GM21367 (cell line): Measurements from ENCODE around the gene ZNF526.
A peak's percentile ranks its signal among the peaks of the same experiment; 100 is the strongest.

Experiments used
- ATAC-seq: cut with Tn5 transposase; IDR thresholded peaks from one replicate; pipeline ENCODE4 v1.9.1; 2021; ENCODE audit not compliant: unreplicated experiment

ZNF526 gene

DNA sequence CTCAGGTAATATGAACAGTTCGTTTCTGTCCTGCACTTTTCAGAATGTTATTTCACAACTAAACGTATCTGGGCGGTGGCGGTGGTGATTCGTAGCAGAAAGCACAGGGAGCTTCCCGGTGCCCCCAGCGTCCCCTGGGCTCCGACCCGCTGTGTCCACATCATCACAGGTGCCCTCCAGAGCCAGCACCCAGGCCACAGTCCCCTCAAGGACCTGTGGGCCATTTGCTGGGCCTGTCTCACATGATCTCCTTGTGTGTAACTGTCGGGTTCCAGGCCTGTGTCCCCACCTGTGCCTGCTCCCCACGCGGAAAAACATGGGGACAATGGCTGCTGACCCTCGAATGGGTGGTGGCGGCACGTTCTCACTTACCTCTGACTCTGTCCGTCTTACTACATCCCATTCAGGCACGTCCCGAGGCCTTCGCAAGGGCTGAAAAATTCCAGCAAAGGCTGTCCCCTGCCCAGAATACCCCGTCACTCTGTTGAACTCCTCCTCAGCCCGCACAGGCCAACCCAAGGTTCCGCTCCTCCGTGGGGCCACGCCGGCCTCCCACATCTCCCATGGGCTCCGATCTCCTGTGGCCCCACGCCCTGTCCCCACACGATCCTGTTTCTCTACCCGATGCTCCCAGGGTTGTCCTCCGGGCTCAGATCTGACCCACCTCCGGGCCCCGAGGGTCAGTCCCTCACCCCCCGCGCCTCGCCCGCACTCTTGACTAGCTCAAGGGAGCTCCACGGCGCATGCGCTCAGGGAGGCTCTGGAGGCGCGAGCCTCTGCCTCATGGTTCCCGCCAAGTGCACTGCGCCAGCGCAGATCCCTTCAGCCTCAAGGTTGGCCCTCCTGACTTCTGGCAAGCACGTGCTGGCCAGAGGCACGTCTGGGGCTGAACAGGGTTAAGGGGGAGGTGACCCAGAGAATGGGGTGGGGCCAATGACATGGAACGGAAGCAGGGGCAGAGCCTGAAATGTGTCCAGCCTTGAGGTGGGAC, 23.8 kb upstream of the ZNF526 start:
- no peak for ATAC-seq

DNA sequence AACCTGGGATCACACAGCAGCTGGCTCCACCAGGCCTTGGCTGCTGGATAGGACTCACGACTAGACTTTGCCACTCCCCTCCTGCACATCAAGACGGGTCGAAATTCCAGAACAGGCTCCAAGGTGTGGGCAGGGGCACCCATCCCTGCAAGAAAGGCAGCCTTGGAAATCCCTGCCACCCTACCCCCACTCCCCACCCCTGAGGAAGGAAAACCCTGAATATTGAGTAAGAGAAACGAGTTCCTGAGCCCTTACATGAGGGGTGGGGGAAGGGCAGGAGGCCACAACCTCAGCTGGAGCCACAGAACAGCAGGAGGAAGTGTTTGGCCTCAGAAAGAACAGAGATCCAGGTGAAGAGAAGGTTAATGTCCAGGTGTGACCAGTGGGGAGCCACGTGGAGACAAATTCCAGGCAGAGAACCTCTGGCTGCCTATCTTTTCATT, 22.7 kb upstream of the ZNF526 start:
- no peak for ATAC-seq

DNA sequence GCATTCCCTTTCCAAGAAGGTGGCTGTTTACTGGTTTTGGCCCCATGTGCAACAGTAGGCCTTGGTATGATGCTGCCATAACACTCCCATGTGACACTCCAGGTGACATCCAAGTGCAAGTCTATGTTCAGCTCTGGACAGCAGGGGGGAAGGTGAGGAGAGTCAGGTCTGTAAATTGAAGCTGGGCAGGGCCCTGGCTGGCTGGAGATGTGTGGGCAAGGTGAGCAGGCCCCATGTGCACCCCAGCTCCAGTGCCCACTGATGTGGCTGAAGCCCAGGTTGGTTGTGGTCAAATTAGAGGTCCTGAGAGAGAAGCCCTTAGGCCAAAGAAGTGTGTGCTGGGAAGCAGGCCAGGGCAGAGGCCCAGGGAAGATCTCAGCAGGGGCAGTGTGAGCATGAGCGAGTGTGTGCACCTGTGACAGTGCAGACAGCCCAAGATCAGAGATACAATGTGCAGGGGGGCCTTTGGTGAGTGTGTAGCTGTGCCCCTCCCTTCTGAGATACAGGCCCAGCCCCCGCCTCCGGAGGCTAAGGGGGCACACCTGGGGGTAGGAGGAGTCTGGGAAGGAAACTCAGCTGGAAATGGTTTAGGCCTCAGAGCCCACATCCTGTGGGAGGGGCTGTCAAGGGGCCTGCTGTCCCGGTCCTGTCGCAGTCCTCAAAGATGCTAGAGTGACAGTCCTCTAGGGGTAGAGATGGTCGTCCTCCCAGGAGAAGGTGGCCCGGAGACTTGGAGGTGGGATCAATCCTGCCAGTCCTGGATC, 21.3 kb upstream of the ZNF526 start:
- ATAC-seq = peak; percentile 33

DNA sequence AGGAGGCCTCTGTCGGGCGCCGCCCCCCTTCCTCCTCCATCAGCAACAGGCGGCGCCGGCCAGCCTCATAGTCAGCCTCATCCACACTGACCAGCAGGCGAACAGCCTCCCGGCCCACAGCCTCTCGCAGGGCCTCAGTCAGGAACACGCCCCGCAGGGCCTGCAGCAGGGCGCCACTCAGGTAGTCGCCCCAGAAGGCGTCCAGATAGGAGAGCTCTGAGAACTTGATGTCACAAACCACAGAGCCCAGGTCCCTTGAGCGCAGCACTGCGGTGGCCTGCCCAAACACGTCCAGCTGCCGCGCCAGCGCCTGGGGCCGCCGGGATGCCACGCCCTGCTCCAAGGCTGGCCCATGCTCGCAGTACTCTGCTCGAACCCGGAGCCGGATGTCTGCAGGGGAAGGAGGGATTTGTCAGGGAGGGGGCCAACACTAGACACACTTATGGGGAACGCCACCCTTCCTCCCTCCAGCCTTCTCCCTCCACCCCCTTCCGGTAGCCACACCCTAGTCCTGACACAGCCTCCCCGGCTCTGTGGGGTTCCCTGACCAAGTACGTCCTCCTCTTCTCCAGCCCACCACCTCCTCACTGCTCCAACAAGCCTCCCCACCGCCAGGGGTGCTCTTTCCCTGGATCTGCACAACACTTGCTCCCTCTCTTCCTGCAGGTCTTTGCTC, 20.5 kb upstream of the ZNF526 start:
- peak; percentile 35 for ATAC-seq

DNA sequence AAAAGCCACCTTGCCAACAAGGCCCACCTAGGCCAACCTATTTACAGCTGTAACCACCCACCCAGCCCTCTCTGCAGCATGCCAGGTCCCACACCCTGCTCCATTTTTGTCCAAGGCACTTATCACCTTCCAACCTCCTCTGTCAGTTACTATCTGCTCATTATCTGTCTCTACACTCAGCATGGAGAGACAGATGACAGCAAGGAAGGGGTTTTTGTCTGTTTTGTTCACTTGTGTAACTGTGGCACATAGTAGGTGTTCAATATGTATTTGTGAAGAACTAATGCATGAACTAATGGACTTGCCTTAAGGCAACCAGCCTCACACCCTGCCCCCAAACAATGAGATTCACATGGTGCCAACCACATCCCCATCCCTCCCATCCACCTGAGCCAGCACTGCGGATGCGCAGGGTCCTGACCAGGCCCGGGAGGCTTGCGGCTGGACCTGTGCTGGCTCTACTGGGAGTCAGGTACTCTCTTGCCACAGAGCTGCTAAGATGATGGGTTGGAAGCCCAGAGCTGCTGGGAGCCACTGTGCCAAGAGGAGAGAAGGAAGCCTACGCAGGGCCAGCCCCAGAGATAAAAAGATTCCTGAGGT, 19.9 kb upstream of the ZNF526 start:
- no peak for ATAC-seq

DNA sequence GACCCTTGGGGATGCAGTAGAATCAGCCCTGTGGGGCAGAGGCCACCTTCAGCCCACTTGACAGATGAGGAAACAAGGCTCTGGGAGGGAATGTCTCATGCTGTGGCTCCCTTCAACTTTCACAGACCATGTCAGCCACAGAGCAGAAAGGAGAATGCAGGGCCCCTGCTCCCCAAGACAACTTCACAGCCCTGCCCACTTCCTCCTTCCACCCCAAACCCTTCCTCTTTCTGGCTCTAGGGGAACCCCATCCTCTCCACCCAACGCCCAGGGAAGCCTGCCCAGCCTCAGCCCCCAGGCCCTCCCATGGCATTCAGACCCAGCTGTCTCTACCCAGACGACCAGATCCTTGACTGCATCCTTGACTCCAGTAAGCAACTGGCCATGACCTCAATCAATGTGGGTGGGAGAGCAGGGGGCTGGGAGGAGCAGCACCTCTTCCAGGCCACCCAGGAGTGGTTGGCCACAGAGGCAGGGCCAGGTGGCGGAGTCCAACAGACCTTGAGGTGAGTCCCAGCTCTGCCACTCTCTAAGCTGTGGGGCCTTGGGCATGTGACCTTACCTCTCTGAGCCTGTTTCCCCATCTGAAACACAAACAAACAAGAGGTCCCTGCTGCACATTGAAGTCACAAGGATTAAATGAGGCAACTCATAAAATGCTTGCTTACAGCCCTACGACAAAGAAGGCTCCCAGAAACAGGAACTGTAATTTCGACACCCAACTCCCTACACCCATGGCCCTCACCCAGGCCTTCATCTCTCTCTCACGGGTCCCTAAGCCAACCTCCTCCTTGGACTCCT, 18.4 kb upstream of the ZNF526 start:
- ATAC-seq = no peak

DNA sequence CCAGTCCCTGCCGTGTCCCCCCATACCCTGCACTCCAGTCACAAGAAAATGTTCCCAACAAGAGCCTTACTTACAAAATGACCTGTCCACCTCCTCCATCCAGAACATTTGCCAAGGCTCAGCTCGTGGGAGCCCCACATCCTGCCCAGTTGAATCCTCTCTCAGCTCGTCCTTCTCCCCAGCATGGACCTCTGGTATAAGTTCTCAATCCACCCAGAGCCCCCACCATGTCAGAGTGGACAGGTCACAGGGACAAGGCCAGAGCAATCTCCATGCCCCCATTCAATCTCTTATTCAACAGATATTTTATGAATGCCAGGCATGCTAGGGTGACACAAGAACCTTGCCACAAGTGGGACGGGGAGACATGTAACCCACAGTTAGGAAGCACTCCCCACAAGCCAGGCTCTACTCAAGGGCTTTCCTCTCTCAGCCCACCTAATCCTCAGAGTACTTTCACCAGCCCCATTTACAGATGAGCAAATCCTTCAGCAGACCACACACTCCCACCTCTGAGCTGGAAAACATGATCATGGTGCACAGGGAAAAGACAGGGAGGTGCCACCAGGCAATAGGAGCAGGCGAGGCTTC, 17.7 kb upstream of the ZNF526 start:
- no peak for ATAC-seq

DNA sequence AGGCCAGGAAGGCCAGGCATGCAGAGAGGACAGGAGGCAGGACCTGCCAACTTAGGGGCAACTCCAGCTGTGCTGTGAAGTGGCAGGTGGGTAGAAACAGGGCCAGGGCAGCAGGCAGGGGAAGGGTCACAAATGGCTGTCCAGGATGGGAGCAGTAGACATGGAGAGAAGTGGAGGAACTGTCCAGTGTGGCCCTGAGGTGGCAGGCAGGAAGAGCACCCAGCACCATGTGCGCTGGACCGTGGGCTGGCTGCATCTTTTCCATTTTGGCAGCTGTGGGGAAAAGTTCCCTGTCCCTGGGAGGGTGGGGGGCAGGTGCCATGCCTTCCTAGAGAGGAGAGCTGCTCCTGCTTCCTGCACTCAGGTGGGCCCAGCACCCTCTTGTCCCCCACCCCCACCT, 16.4 kb upstream of the ZNF526 start:
- ATAC-seq = no peak

DNA sequence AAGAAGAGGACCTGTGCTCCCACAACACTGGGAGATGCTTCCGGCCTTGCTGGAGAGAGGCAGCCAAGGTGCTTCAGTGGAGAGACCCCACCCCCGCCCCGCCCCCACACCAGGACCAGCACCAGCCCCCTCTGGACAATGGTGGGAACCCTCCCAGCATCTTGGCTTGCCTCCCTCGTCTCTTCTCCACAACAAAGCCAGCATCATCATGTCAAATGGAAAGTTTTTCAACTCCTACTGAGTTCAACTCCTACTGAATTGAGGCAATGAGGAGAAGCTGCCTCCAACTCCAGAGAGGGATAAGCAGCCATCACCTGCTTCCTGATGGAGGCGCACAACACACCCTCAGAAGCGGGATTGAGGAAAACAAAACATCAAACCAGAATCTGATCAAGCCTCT, 15.4 kb upstream of the ZNF526 start:
- ATAC-seq = no peak

DNA sequence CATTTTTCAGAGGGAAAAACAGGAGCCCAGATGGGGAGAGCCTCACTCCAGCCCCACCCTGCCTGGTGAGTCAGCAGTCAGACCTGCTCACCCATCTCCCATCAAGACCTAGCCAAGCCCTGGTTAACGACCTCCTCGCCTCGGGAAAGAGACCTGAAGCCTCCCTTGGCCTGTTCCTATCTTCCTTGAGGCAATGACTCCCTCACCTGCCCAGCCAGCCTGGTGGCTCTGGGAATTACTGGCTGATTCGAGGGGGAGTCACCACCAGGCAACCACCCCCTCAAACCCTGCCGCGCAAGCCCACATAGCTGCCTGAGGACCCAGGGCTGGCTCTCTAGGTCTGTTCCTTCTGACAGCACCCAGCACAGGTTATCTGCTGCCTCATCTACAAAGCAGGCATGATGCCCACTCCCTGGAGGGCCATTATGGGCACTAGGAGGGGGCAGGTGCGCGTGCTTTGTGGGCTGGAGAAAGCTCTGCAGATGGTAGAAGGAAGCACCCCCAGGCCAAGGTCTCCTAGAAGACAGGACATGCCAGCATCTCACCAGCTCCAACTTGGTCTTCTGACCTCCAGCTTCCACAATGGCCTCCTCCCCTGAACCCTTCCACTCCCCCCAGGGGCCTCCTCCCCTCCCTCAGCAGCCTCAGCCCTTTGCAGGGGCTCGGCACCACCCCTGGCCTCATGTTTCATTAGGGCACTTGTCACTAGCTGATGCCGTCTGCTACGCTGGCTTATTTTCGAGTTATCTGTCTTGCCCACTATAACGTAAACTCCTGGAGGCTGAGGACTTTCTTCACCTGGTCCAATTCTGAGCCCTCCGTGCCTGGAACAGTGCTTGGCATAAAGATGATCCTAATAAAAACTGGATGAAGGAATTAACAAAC, 13.0 kb upstream of the ZNF526 start:
- no peak for ATAC-seq

DNA sequence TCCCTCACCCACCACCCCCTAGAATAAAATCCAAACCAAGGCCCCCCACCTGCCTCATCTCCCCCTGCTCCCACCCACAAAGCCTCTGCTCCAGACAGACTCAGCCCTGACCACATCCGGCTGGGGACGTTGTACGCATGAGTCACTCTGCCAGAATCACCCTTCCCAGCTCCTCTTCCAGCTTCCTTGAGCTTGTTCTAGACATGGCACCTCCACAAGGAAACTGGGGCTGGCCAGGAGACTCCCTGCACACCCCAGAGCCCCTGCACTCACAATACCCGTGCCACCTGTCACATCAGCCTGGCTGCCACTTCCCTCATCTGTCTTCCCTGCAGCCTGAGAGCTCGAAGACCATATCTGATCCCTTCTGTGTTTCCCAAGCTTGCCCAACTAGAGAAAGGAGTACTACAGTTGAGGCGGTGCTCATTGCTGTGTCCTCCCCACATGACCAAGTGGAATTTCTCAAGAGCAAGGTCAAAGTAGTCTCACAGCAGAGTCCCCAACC, 12.3 kb upstream of the ZNF526 start:
- ATAC-seq = no peak

DNA sequence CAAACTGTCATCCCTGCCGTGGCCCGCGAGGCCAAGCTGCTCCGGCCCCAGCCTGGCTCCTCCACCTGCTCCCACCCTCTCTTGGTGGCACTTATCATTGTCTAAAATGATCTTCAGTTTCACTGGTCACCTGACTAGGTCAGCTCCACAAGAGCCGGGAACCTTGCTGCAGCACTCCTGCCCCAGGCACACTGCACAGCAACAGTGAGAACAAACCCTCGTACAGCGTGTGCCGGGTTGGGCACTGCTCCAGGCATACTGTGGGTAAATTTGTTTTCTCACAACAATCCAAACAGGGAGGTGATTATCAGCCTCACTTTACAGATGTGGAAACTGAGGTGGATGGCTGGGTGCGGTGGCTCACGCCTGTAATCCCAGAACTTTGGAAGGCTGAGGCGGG, 11.5 kb upstream of the ZNF526 start:
- ATAC-seq = no peak

DNA sequence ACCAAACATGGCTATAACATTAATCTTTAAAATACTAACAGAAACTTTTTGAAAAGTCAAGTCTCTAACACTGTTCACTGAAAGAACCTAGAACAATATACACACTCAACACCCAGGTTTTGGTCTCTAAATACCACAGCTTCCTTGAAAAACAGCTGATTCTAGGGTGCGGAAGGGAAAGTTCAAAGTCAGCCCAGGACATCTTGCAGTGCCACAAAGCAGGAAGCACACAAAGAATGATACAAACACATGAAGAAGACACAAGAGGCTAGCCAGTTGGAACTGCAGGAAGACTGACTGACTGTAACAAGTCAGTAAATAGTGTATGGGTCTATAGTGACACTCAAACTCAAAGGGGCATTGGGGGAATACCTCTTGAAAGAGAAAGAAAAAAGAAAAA, 7.2 kb upstream of the ZNF526 start:
- ATAC-seq = no peak

DNA sequence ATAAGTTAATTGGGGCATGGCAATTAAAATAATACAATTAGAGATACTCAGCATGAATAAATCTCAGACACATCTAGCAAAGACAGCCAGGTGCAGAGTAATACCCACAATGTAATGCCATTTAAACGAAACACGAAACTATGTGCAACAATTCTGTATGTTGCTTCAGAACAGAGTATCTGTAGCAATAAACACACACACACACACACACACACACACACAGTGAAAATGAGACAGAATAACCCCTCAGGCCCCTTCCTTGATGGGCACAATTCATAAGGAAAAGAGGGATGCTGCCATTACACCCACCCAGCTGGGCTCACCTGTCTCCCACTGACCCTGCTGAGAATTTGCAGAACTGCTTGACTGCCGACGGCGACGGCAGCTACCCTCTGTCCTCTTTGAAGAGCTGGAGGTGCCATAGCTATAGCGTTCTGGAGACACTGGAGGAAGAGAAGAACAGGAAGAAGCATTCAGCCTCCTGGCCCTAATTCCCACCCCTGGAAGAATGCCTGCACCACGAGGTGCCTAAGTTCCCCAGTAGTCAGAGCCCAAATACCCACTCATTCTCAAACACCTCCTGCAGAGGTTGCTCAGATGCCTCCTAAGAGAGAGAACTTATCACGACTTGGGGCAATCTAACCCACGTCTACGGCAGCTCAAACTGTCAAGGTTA, 5.2 kb upstream of the ZNF526 start:
- no peak for ATAC-seq

DNA sequence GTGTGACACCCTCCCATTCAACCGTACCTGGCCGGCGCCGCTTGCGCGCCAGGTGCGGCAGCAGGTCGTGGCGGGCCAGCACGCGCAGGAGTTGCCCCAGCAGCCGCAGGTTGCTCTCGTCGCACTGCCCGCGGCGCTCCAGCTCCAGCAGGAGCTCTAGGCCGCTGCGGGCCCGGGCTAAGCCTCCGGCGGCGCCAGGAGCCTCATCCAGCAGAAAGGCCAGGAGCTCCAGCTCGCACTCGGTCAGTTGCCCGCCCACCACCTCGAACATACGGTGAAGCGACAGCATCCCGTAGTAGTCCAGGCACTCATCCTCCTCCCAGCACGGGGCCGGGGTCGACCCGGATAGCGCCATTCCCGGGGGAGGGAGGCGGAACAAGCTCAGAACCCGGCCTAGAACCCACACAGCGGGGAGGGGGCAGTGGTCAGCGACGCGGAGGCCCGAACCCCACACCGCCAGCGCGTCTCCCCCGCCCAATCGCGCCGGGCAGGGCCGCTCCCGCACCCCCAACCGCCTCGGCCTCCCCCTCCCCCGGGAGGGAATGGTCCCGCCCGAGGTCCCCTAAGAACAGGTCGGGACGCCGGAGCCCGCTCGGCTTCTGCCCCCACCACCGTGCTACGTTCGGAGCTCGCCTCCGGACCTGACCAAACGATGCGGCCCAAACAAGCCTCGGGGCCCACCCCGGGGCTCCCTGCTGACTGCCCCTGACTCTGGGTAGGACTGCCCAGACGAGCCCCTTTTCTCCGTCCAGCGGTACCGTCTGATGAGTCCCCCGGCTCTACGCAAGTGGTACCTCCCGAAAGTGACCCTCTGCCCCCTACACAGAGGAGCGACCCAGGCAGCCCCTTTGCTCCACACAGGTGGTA, 3.2 kb upstream of the ZNF526 start:
- peak; percentile 6 for ATAC-seq

DNA sequence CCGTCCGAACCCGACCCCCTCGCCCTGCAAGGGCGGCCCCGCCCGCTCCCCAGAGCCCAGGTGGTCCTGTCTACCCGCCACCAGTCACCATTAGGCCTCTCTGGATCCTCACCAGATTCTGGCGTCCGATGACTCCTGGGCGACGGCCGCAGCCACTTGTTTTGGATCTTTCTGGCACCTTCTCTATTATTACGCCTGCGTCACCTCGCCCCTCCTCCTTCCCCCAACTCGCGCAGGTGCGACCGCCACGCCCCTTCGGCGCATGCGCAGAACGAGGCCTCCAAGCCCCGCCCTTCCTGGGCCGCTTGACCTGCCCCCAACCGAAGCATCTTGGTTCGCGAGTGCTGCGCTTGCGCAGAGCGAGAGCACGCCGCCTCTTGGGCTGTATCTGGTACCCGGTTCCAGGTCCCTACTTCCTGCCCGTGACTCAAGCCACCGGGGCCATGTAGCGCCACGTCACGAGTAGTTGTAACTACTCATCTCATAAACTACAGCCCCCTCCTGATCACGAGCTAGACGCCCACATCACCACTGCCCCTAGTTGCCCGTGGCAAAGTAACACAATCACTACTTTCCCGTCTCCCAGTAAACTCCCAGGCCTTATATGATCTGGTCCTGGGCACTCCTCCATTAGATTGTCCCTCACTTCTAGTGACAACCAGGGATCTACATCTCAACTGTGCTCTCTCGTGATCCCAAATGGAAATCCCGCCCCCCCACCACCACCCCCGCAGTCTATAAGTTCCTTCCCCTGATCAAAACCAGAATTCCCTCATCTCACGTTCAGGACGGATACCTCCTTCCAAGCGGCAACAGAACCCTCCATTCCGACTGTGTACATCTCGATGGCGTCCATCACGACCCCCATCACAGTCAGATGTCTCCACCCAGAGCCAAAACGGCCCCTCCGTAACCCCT, 2.3 kb upstream of the ZNF526 start, which contains the start of gene DEDD2:
Gene DEDD2 (minus strand): TSS at position 158 of the 918 bp plus-strand sequence. CDS start 670 bp downstream, outside the sequence.
- ATAC-seq = peak; percentile 58
